B cell (primary cell): ENCODE measurements around the gene POP5.

Source experiments
- CTCF ChIP-seq: fragments of 200-600 bp; IDR thresholded peaks from one replicate; pipeline ENCODE4 v1.8.0; 2022; ENCODE audit warnings: antibody characterized with exemption, mild to moderate bottlenecking
- EZH2 ChIP-seq: IDR thresholded peaks from 2 replicates; pipeline ENCODE4 v1.6.1; 2012; ENCODE audit warnings: borderline replicate concordance, low read depth, mild to moderate bottlenecking, moderate library complexity, low read length; ENCODE audit not compliant: insufficient read depth, poor library complexity, severe bottlenecking

- TF ChIP-seq CTCF (no peak), EZH2 (no peak)
Observed at GRCh38 chr12:120554678-120555077, 26.5 kb downstream of the POP5 start.
